ENCODE data around the gene DNAAF8. TPM values are rescaled to one million over a fixed set of nuclear protein-coding genes. Genes with fewer than 3 reads are reported as not detected.

The DNAAF8 gene
- polyA plus RNA-seq, 1 experiment = 0.89 TPM

GRCh38 chr16:4703906-4704305, 30.4 kb upstream of the DNAAF8 start:
- POLR2A ChIA-PET = no interaction called here
- Histone ChIP-seq H3K27me3 (ENCODE audit: control insufficient read depth, insufficient read depth, low read length) (no peaks in the 10 kb centered on the region), H3K27ac (ENCODE audit: low read depth, low read length) (no peak overlapping the region), H3K4me3 (ENCODE audit: low read depth, low read length) (no peak overlapping the region), H3K9me3 (ENCODE audit: control insufficient read depth, insufficient read depth, low read length) (no peaks in the 10 kb centered on the region)
- DNase-seq (ENCODE audit: low read depth, low spot score) = no peak
- no peak for TF ChIP-seq CTCF (IDR thresholded peaks at IDR 0.05; ENCODE audit: low read depth, low read length)
- CTCF ChIA-PET = interaction anchor here (0.6 kb wide), 1 partner anchor 9 kb away, joined by 3 read pairs; no protein-coding TSS in a partner anchor

- no peaks in the 10 kb centered on the region for H3K9me3 ChIP-seq (ENCODE audit: control insufficient read depth, insufficient read depth, low read length)
- no peak overlapping the region for H3K4me3 ChIP-seq (ENCODE audit: low read depth, low read length)
- no peaks in the 10 kb centered on the region for H3K27me3 ChIP-seq (ENCODE audit: control insufficient read depth, insufficient read depth, low read length)
- POLR2A ChIA-PET = no interaction called here
- no peak overlapping the region for H3K27ac ChIP-seq (ENCODE audit: low read depth, low read length)
- TF ChIP-seq CTCF (IDR thresholded peaks at IDR 0.05; ENCODE audit: low read depth, low read length) = no peak
- no peak for DNase-seq (ENCODE audit: low read depth, low spot score)
- CTCF ChIA-PET = interaction anchor here (0.6 to 1.0 kb wide), 2 partner anchors 9 kb away, joined by 3 read pairs; no protein-coding TSS in a partner anchor
Observed at GRCh38 chr16:4704491-4704890, 29.8 kb upstream of the DNAAF8 start.

GRCh38 chr16:4704913-4705312, 29.4 kb upstream of the DNAAF8 start:
- CTCF ChIA-PET = interaction anchor here (1.0 kb wide), 1 partner anchor 9 kb away, joined by 3 read pairs; no protein-coding TSS in a partner anchor

GRCh38 chr16:4706871-4707270, 27.5 kb upstream of the DNAAF8 start:
- CTCF ChIA-PET = interaction anchor here (1.1 kb wide), 1 partner anchor 11 kb away, joined by 3 read pairs; no protein-coding TSS in a partner anchor

More at GRCh38 chr16:4704913-4705312, 29.4 kb upstream of the DNAAF8 start:
- no peak overlapping the region for H3K4me3 ChIP-seq (ENCODE audit: low read depth, low read length)
- POLR2A ChIA-PET = no interaction called here
- no peak for TF ChIP-seq CTCF (IDR thresholded peaks at IDR 0.05; ENCODE audit: low read depth, low read length)
- DNase-seq (ENCODE audit: low read depth, low spot score) = no peak
- H3K27ac ChIP-seq (ENCODE audit: low read depth, low read length) = no peak overlapping the region
- no peaks in the 10 kb centered on the region for H3K27me3 ChIP-seq (ENCODE audit: control insufficient read depth, insufficient read depth, low read length)
- H3K9me3 ChIP-seq (ENCODE audit: control insufficient read depth, insufficient read depth, low read length) = no peaks in the 10 kb centered on the region

More at GRCh38 chr16:4706871-4707270, 27.5 kb upstream of the DNAAF8 start:
- no peak overlapping the region for H3K27ac ChIP-seq (ENCODE audit: low read depth, low read length)
- H3K4me3 ChIP-seq (ENCODE audit: low read depth, low read length) = no peak overlapping the region
- POLR2A ChIA-PET = interaction anchor here (1.1 kb wide), 1 partner anchor 12 kb away, joined by 4 read pairs; no protein-coding TSS in a partner anchor
- H3K9me3 ChIP-seq (ENCODE audit: control insufficient read depth, insufficient read depth, low read length) = no peaks in the 10 kb centered on the region
- no peaks in the 10 kb centered on the region for H3K27me3 ChIP-seq (ENCODE audit: control insufficient read depth, insufficient read depth, low read length)
- no peak for TF ChIP-seq CTCF (IDR thresholded peaks at IDR 0.05; ENCODE audit: low read depth, low read length)
- no peak for DNase-seq (ENCODE audit: low read depth, low spot score)

Data from AG04450 (cell line).